Nephron progenitor cell (in vitro differentiated cells): Measurements from ENCODE around the gene ANAPC16.

ENCODE experiments used
- DNase-seq: peaks from one replicate; pipeline ENCODE4 v3.0.0; 2021
- H3K27ac Mint-ChIP-seq: 2 replicates; pipeline ENCODE4 v1.8.0; 2021; ENCODE audit warnings: mild to moderate bottlenecking, moderate library complexity, mixed read lengths
- H3K27me3 Mint-ChIP-seq: 2 replicates; pipeline ENCODE4 v1.8.0; 2021; ENCODE audit warnings: mild to moderate bottlenecking, low read depth, mixed read lengths; ENCODE audit not compliant: poor library complexity
- H3K36me3 Mint-ChIP-seq: 2 replicates; pipeline ENCODE4 v1.8.0; 2021; ENCODE audit warnings: low read depth, mixed read lengths
- H3K4me1 Mint-ChIP-seq: 2 replicates; pipeline ENCODE4 v1.8.0; 2021; ENCODE audit warnings: mixed read lengths
- H3K4me3 Mint-ChIP-seq: 2 replicates; pipeline ENCODE4 v1.8.0; 2021; ENCODE audit warnings: mild to moderate bottlenecking, moderate library complexity, mixed read lengths
- H3K9me3 Mint-ChIP-seq: 2 replicates; pipeline ENCODE4 v1.8.0; 2021; ENCODE audit warnings: mild to moderate bottlenecking, moderate library complexity, mixed read lengths
- CTCF ChIP-seq: fragments of 200-600 bp; sonication (generic); IDR thresholded peaks from 2 replicates; pipeline ENCODE4 v1.5.0; 2021; ENCODE audit warnings: antibody characterized with exemption

Gene ANAPC16

GRCh38 chr10:72226418-72227027 is 10.7 kb downstream of the ANAPC16 start:
- Mint-ChIP-seq H3K4me3 (no peak overlapping the region), H3K27ac (no peak overlapping the region), H3K27me3 (peaks cover 3% of the 10 kb centered on the region), H3K4me1 (peaks cover 62% of the 10 kb centered on the region), H3K9me3 (no peaks in the 10 kb centered on the region), H3K36me3 (peaks cover 33% of the 10 kb centered on the region)
- TF ChIP-seq CTCF = no peak
- DNase-seq = no peak

- H3K36me3 Mint-ChIP-seq = peaks cover 35% of the 10 kb centered on the region
Observed at GRCh38 chr10:72227826-72228225, 12.0 kb downstream of the ANAPC16 start.

GRCh38 chr10:72228318-72228751 is 12.5 kb downstream of the ANAPC16 start:
- no peak overlapping the region for H3K4me3 Mint-ChIP-seq
- H3K9me3 Mint-ChIP-seq = no peaks in the 10 kb centered on the region
- peak overlapping the region; percentile 87 for H3K27ac Mint-ChIP-seq

More at GRCh38 chr10:72227826-72228225, 12.0 kb downstream of the ANAPC16 start:
- TF ChIP-seq CTCF = no peak
- Mint-ChIP-seq H3K4me3 (no peak overlapping the region), H3K27me3 (peaks cover 3% of the 10 kb centered on the region), H3K9me3 (no peaks in the 10 kb centered on the region), H3K4me1 (peaks cover 58% of the 10 kb centered on the region), H3K27ac (peak overlapping the region; percentile 87)
- DNase-seq = no peak

GRCh38 chr10:72229261-72230251 is 13.7 kb downstream of the ANAPC16 start:
- peak overlapping the region; percentile 50 for H3K27ac Mint-ChIP-seq
- no peaks in the 10 kb centered on the region for H3K9me3 Mint-ChIP-seq
- peak overlapping the region; percentile 34 for H3K4me3 Mint-ChIP-seq
- DNase-seq = no peak
- no peaks in the 10 kb centered on the region for H3K27me3 Mint-ChIP-seq
- no peak for TF ChIP-seq CTCF
- H3K4me1 Mint-ChIP-seq = peaks cover 40% of the 10 kb centered on the region
- peaks cover 43% of the 10 kb centered on the region for H3K36me3 Mint-ChIP-seq

More at GRCh38 chr10:72228318-72228751, 12.5 kb downstream of the ANAPC16 start:
- Mint-ChIP-seq H3K36me3 (peaks cover 40% of the 10 kb centered on the region), H3K27me3 (no peaks in the 10 kb centered on the region), H3K4me1 (peaks cover 53% of the 10 kb centered on the region)
- no peak for TF ChIP-seq CTCF
- no peak for DNase-seq

- Mint-ChIP-seq H3K9me3 (no peaks in the 10 kb centered on the region), H3K36me3 (peaks cover 58% of the 10 kb centered on the region), H3K27ac (no peak overlapping the region), H3K4me3 (no peak overlapping the region), H3K27me3 (peaks cover 1% of the 10 kb centered on the region), H3K4me1 (peaks cover 21% of the 10 kb centered on the region)
- no peak for DNase-seq
- no peak for TF ChIP-seq CTCF
Observed at GRCh38 chr10:72233621-72234020, 17.8 kb downstream of the ANAPC16 start.
